Mesenchymal stem cell (in vitro differentiated cells and primary cell): ENCODE measurements around the gene ERGIC3.

Experiments
- DNase-seq: peaks from one replicate; pipeline ENCODE4 v3.0.0-alpha.2; 2013
- H2AFZ ChIP-seq: one replicate; pipeline ENCODE4 v1.6.1; 2013; ENCODE audit warnings: low read depth, mild to moderate bottlenecking, control low read depth, inconsistent platforms, low read length, moderate library complexity
- H2AK5ac ChIP-seq: 2 replicates; pipeline ENCODE4 v1.6.1; 2013; ENCODE audit warnings: low read length, moderate library complexity, mild to moderate bottlenecking, inconsistent platforms; ENCODE audit not compliant: severe bottlenecking
- H2BK120ac ChIP-seq: one replicate; pipeline ENCODE4 v1.6.1; 2013; ENCODE audit warnings: low read depth, mild to moderate bottlenecking, inconsistent platforms, low read length, moderate library complexity
- H2BK12ac ChIP-seq, 2 experiments: one replicate each; pipeline ENCODE4 v1.6.1; 2013; ENCODE audit warnings: inconsistent platforms in 2 of 2, low read length in 2 of 2, mild to moderate bottlenecking in 2 of 2, moderate library complexity in 2 of 2, control low read depth in 1 of 2
- H2BK15ac ChIP-seq: one replicate; pipeline ENCODE4 v1.6.1; 2013; ENCODE audit warnings: mild to moderate bottlenecking, low read depth, inconsistent platforms; ENCODE audit not compliant: poor library complexity, severe bottlenecking
- H2BK5ac ChIP-seq: 2 replicates; pipeline ENCODE4 v1.6.1; 2013; ENCODE audit warnings: low read depth, mild to moderate bottlenecking, low read length, control low read depth, inconsistent platforms; ENCODE audit not compliant: poor library complexity, severe bottlenecking
- H3K14ac ChIP-seq, 2 experiments: one replicate each; pipeline ENCODE4 v1.6.1; 2013; ENCODE audit warnings: inconsistent platforms in 2 of 2, low read length in 2 of 2, control low read depth in 1 of 2, mild to moderate bottlenecking in 1 of 2, moderate library complexity in 1 of 2
- H3K18ac ChIP-seq, 2 experiments: one replicate each; pipeline ENCODE4 v1.6.1; 2013; ENCODE audit warnings: inconsistent platforms in 2 of 2, low read length in 2 of 2, control low read depth in 1 of 2, low read depth in 1 of 2, mild to moderate bottlenecking in 1 of 2
- H3K23ac ChIP-seq, 2 experiments: one replicate each; pipeline ENCODE4 v1.6.1; 2013; ENCODE audit warnings: inconsistent platforms in 2 of 2, low read length in 2 of 2, mild to moderate bottlenecking in 2 of 2, moderate library complexity in 2 of 2, control low read depth in 1 of 2
- H3K27ac ChIP-seq: 2 replicates; pipeline ENCODE4 v1.5.1; 2013; ENCODE audit warnings: mild to moderate bottlenecking, moderate library complexity, low read length, control low read depth, inconsistent platforms; ENCODE audit not compliant: poor library complexity, severe bottlenecking
- H3K27me3 ChIP-seq, 2 experiments: 2 replicates each; pipeline versions ENCODE4 v1.6.1 to v1.7.0; 2013; ENCODE audit warnings: low read length in 2 of 2, mild to moderate bottlenecking in 2 of 2, moderate library complexity in 2 of 2, control low read depth in 1 of 2, inconsistent platforms in 1 of 2; ENCODE audit not compliant: control insufficient read depth in 1 of 2, insufficient read depth in 1 of 2
- H3K36me3 ChIP-seq, 2 experiments: 2 replicates each; pipeline versions ENCODE4 v1.6.1 to v1.7.0; 2013; ENCODE audit warnings: low read length in 2 of 2, control low read depth in 1 of 2, inconsistent platforms in 1 of 2, low read depth in 1 of 2, mild to moderate bottlenecking in 1 of 2; ENCODE audit not compliant: insufficient read depth in 2 of 2, control insufficient read depth in 1 of 2
- H3K4ac ChIP-seq, 2 experiments: one replicate each; pipeline ENCODE4 v1.6.1; 2013; ENCODE audit warnings: inconsistent platforms in 2 of 2, low read length in 2 of 2, mild to moderate bottlenecking in 2 of 2, moderate library complexity in 2 of 2, control low read depth in 1 of 2, low read depth in 1 of 2
- H3K4me1 ChIP-seq: 2 replicates; pipeline ENCODE4 v1.6.1; 2013; ENCODE audit warnings: low read depth, low read length, control low read depth; ENCODE audit not compliant: control insufficient read depth, insufficient read depth
- H3K4me2 ChIP-seq: 2 replicates; pipeline ENCODE4 v1.6.1; 2013; ENCODE audit warnings: low read length, mild to moderate bottlenecking, inconsistent platforms; ENCODE audit not compliant: poor library complexity, severe bottlenecking
- H3K4me3 ChIP-seq, 2 experiments: 2 replicates each; pipeline versions ENCODE4 v1.5.1 to v1.7.0; 2013; ENCODE audit warnings: low read length in 2 of 2, mild to moderate bottlenecking in 2 of 2, control low read depth in 1 of 2, low read depth in 1 of 2; ENCODE audit not compliant: insufficient read depth in 1 of 2
- H3K79me1 ChIP-seq: replicated peaks from 2 replicates; pipeline ENCODE4 v1.6.1; 2013; ENCODE audit warnings: mild to moderate bottlenecking, control low read depth, low read length, inconsistent platforms; ENCODE audit not compliant: poor library complexity, severe bottlenecking
- H3K9ac ChIP-seq: 2 replicates; pipeline ENCODE4 v1.7.0; 2013; ENCODE audit warnings: mild to moderate bottlenecking, low read length, moderate library complexity
- H3K9me3 ChIP-seq: 2 replicates; pipeline ENCODE4 v1.7.0; 2013; ENCODE audit warnings: mild to moderate bottlenecking, low read length; ENCODE audit not compliant: control insufficient read depth
- H4K8ac ChIP-seq: one replicate; pipeline ENCODE4 v1.6.1; 2013; ENCODE audit warnings: inconsistent platforms, mild to moderate bottlenecking, low read length, moderate library complexity
- H4K91ac ChIP-seq: one replicate; pipeline ENCODE4 v1.6.1; 2013; ENCODE audit warnings: mild to moderate bottlenecking, low read length, inconsistent platforms
- WGBS: methylation state at CpG from one replicate; pipeline ENCODE4 v1.1.7; 2013; ENCODE audit warnings: mixed read lengths; 5-methylcytosine and 5-hydroxymethylcytosine counted together

Gene ERGIC3

DNA sequence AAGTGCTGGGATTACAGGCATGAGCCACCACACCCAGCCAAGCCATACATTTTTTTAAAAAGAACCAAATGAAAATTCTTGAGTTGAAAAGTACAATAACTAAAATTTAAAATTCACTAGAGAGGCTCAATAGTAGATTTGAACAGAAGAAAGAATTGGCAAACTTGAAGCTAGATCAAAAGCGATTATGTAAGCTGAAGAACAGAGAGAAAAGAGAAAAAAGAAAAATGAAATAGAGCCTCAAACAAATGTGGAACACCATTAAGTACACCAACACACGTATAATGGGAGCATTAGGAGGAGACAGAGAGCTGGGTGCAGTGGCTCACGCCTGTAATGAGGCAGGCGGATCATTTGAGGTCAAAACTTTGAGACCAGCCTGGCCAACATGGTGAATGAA, 31.0 kb downstream of the ERGIC3 start:
- Histone ChIP-seq H3K4ac (no peak overlapping the region), H3K23ac (no peak overlapping the region), H3K4me1 (no peaks in the 10 kb centered on the region), H3K36me3 (no peaks in the 10 kb centered on the region), H3K9ac (no peak overlapping the region), H3K4me3 (no peak overlapping the region), H4K91ac (no peak overlapping the region), H2BK12ac (no peak overlapping the region), H3K4me2 (no peak overlapping the region), H3K27me3 (peaks cover 0 to 14% of the 10 kb centered on the region in 2 experiments), H4K8ac (no peak overlapping the region), H2AK5ac (no peak overlapping the region), H3K14ac (no peak overlapping the region), H3K9me3 (peaks cover 5% of the 10 kb centered on the region), H2BK5ac (no peak overlapping the region), H2AFZ (no peak overlapping the region), H3K18ac (no peak overlapping the region), H3K79me1 (no peaks in the 10 kb centered on the region), H3K27ac (no peak overlapping the region), H2BK15ac (no peak overlapping the region), H2BK120ac (no peak overlapping the region)
- no peak for DNase-seq
- 98% methylated on average over 4 of the region's 4 CpGs for WGBS

DNA sequence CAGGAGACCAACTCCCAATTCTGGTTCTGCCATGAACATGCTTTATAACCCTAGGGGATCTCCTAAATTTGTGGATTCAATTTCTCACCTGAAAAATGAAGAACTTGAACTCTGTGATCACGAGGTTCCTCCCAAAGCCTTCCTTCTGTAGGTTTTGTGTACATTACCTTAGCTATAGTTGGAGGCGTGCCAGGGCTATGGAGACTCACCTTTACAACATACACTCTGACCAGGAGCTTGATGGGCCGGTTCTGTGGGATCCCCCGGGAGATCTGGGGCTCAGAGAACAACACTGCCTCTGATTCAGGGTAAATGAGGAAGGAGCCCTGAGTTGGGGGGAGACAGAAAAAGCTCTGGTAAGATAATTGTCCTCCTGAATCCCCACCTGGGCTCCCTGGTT, 34.1 kb downstream of the ERGIC3 start:
- Histone ChIP-seq H2BK120ac (no peak overlapping the region), H4K91ac (no peak overlapping the region), H2BK5ac (no peak overlapping the region), H3K4me3 (no peak overlapping the region), H3K14ac (no peak overlapping the region), H3K27me3 (peaks cover 0 to 17% of the 10 kb centered on the region in 2 experiments), H3K4ac (no peak overlapping the region), H3K9me3 (peaks cover 5% of the 10 kb centered on the region), H3K9ac (no peak overlapping the region), H3K4me2 (no peak overlapping the region), H3K79me1 (no peaks in the 10 kb centered on the region), H2BK15ac (no peak overlapping the region), H2BK12ac (no peak overlapping the region), H4K8ac (no peak overlapping the region), H3K4me1 (no peaks in the 10 kb centered on the region), H3K27ac (no peak overlapping the region), H3K36me3 (no peaks in the 10 kb centered on the region), H3K23ac (no peak overlapping the region), H3K18ac (no peak overlapping the region), H2AFZ (no peak overlapping the region), H2AK5ac (no peak overlapping the region)
- no peak for DNase-seq
- 77% methylated on average over 3 of the region's 4 CpGs for WGBS

DNA sequence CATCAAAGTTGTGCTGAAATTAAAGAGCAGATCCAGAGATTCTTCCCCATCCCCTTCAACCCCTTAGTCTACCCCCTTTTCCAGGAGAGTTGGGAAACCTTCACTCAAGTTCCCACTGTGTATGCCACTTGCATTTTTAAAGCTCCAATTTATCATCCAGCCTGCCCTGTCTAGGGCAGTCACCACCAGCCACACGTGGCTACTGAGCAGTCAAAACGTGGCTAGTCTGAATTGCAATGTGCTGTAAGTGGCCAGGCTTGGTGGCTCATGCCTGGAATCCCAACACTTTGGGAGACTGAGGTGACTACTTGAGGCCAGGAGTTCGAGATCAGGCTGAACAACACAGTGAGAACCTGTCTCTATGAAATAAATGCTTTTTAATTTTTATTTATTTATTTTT, 34.9 kb downstream of the ERGIC3 start:
- H4K8ac ChIP-seq, result no peak overlapping the region
- no peak overlapping the region for H3K14ac ChIP-seq
- H2BK15ac ChIP-seq, result no peak overlapping the region
- H3K9ac ChIP-seq, result no peak overlapping the region
- no peak overlapping the region for H3K18ac ChIP-seq
- H3K4ac ChIP-seq, result no peak overlapping the region
- peaks cover 5% of the 10 kb centered on the region for H3K9me3 ChIP-seq
- no peak overlapping the region for H2BK12ac ChIP-seq
- H3K79me1 ChIP-seq, result no peaks in the 10 kb centered on the region
- no peak overlapping the region for H3K4me3 ChIP-seq
- no peak overlapping the region for H3K23ac ChIP-seq
- H4K91ac ChIP-seq, result no peak overlapping the region
- no peak for DNase-seq
- no peak overlapping the region for H3K4me2 ChIP-seq
- H3K27me3 ChIP-seq, result peaks cover 0 to 17% of the 10 kb centered on the region in 2 experiments
- H2AK5ac ChIP-seq, result no peak overlapping the region
- H2BK120ac ChIP-seq, result no peak overlapping the region
- no peaks in the 10 kb centered on the region for H3K4me1 ChIP-seq
- H3K27ac ChIP-seq, result no peak overlapping the region
- H2BK5ac ChIP-seq, result no peak overlapping the region
- no peak overlapping the region for H2AFZ ChIP-seq
- 68% methylated on average over 2 of the region's 3 CpGs for WGBS
- no peaks in the 10 kb centered on the region for H3K36me3 ChIP-seq

DNA sequence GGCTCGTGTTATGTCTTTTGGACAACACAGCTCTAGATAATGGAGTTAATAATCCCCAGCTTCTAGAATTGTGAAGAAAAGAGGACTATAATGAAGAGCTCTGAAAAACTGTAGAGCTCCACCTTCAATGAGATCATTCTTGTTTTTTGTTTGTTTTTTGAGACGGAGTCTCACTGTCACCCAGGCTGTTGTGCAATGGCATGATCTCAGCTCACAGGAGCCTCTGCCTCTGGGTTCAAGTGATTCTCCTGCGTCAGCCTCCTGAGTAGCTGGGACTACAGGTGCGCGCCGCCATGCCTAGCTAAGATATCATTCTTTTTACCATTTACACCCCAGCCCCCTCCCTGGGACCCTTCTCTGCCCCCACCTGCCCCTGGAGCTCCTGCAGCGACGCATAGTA, 36.6 kb downstream of the ERGIC3 start:
- H3K14ac ChIP-seq, result no peak overlapping the region

More for the DNA sequence above, 36.6 kb downstream of the ERGIC3 start:
- no peaks in the 10 kb centered on the region for H3K79me1 ChIP-seq
- H4K91ac ChIP-seq, result no peak overlapping the region
- H3K4ac ChIP-seq, result no peak overlapping the region
- no peaks in the 10 kb centered on the region for H3K4me1 ChIP-seq
- H4K8ac ChIP-seq, result no peak overlapping the region
- no peak overlapping the region for H2BK5ac ChIP-seq
- H3K4me2 ChIP-seq, result no peak overlapping the region
- no peak overlapping the region for H2BK12ac ChIP-seq
- H3K18ac ChIP-seq, result no peak overlapping the region
- no peaks in the 10 kb centered on the region for H3K36me3 ChIP-seq
- H2BK15ac ChIP-seq, result no peak overlapping the region
- no peak overlapping the region for H3K9ac ChIP-seq
- H3K4me3 ChIP-seq, result no peak overlapping the region
- DNase-seq, result no peak
- H2AFZ ChIP-seq, result no peak overlapping the region
- no peak overlapping the region for H3K23ac ChIP-seq
- H3K27me3 ChIP-seq, result peaks cover 0 to 17% of the 10 kb centered on the region in 2 experiments
- no peak overlapping the region for H2BK120ac ChIP-seq
- WGBS, result 92% methylated on average over 8 of the region's 8 CpGs
- H3K27ac ChIP-seq, result no peak overlapping the region
- H3K9me3 ChIP-seq, result no peaks in the 10 kb centered on the region
- no peak overlapping the region for H2AK5ac ChIP-seq
